HCT116 (cell line): Measurements from ENCODE around the gene GOLGA8B. TPM values are rescaled to one million over a fixed set of nuclear protein-coding genes. Genes with fewer than 3 reads are reported as not detected.
"Not testable (repeated sequence)": the region's sequence is repeated elsewhere in the genome, so short reads cannot be mapped to it uniquely, and the experiment has no call there.

Experiments used
- ATAC-seq: fragments of 200-7000 bp; cut with Tn5 transposase; 2 replicates; pipeline ENCODE4 v1.9.1; 2020; ENCODE audit warnings: mild to moderate bottlenecking, moderate library complexity
- BruUV-seq: library from RNA; stranded (reverse); fragments of 400-500 nt; replicated peaks from 2 replicates; lab custom pipeline; 2021; lab: Mats Ljungman, UMichigan
- CTCF ChIA-PET: fragments of 300-600 bp; sonication (Branson Sonifier 250); formaldehyde crosslinking; loops from one replicate; lab custom pipeline; 2021; ENCODE audit warnings: antibody characterized with exemption; lab: Charles Lee
- POLR2A ChIA-PET: fragments of 300-600, 350-600 bp; sonication (Branson Sonifier 250); formaldehyde crosslinking; loops from one replicate; lab custom pipeline; 2021; ENCODE audit warnings: antibody characterized with exemption; lab: Charles Lee
- RAD21 ChIA-PET, 2 experiments: fragments of 300-600 bp; sonication (Branson Sonifier 250); formaldehyde crosslinking; loops; one replicate each; lab custom pipeline; 2023; ENCODE audit warnings: low total read pairs in 2 of 2; ENCODE audit not compliant: uncharacterized antibody in 2 of 2, unreplicated experiment in 2 of 2, low non-redundant PET in 1 of 2; lab: Charles Lee
- DNase-seq: peaks from one replicate; pipeline ENCODE4 v3.0.0-alpha.2; 2010; ENCODE audit warnings: low read depth, low spot score
- H2AFZ ChIP-seq: fragments of 200-600 bp; shearing (Covaris generic), sonication (generic); 2 replicates; pipeline ENCODE4 v1.6.1; 2017; ENCODE audit warnings: low read depth, mixed run types, mixed read lengths, antibody characterized with exemption, low read length; ENCODE audit not compliant: poor library complexity, severe bottlenecking
- H3K27ac ChIP-seq: 2 replicates; pipeline ENCODE4 v1.5.1; 2012; ENCODE audit warnings: low read depth, low read length
- H3K27me3 ChIP-seq: fragments of 200-600 bp; sonication (generic); 2 replicates; pipeline ENCODE4 v1.6.1; 2016; ENCODE audit warnings: mixed run types, low read length, mixed read lengths; ENCODE audit not compliant: insufficient read depth
- H3K36me3 ChIP-seq, 2 experiments: fragments of 200-500 bp in 1 of 2; fragments of 200-600 bp in 1 of 2; sonication (Bioruptor generic) in 1 of 2; sonication (generic) in 1 of 2; 2 replicates each; pipeline versions ENCODE4 v1.5.1 to v1.6.1; 2014 to 2016; ENCODE audit warnings: low read length in 2 of 2, inconsistent platforms in 1 of 2, mixed read lengths in 1 of 2, mixed run types in 1 of 2; ENCODE audit not compliant: insufficient read depth in 2 of 2, control insufficient read depth in 1 of 2
- H3K4me1 ChIP-seq, 2 experiments: fragments of 200-600 bp in 1 of 2; sonication (generic) in 1 of 2; 2 replicates each; pipeline versions ENCODE4 v1.5.1 to v1.6.1; 2012 to 2017; ENCODE audit warnings: low read length in 2 of 2, inconsistent platforms in 1 of 2, mild to moderate bottlenecking in 1 of 2, mixed read lengths in 1 of 2, mixed run types in 1 of 2, moderate library complexity in 1 of 2; ENCODE audit not compliant: insufficient read depth in 2 of 2, control insufficient read depth in 1 of 2
- H3K4me2 ChIP-seq: fragments of 200-600 bp; sonication (generic); 2 replicates; pipeline ENCODE4 v1.6.1; 2017; ENCODE audit warnings: mixed run types, low read length, mixed read lengths
- H3K4me3 ChIP-seq, 2 experiments: fragments of 200-600 bp in 1 of 2; sonication (generic) in 1 of 2; replicated peaks in 1 of 2; 2 replicates each; pipeline ENCODE4 v1.5.1; 2011 to 2016; ENCODE audit warnings: low read length in 2 of 2, control low read depth in 1 of 2, low read depth in 1 of 2, mild to moderate bottlenecking in 1 of 2, mixed read lengths in 1 of 2, mixed run types in 1 of 2
- H3K79me2 ChIP-seq: fragments of 200-600 bp; sonication (generic); 2 replicates; pipeline ENCODE4 v1.6.1; 2017; ENCODE audit warnings: mild to moderate bottlenecking, mixed run types, low read length, moderate library complexity, mixed read lengths; ENCODE audit not compliant: insufficient read depth
- H3K9ac ChIP-seq: fragments of 200-600 bp; sonication (generic); 2 replicates; pipeline ENCODE4 v1.6.1; 2016; ENCODE audit warnings: low read length, mixed read lengths
- H3K9me2 ChIP-seq: fragments of 200-600 bp; sonication (generic), shearing (Covaris generic); 2 replicates; pipeline ENCODE4 v1.6.1; 2017; ENCODE audit warnings: mixed run types, mild to moderate bottlenecking, moderate library complexity; ENCODE audit not compliant: insufficient read depth
- H3K9me3 ChIP-seq, 2 experiments: fragments of 200-500 bp in 1 of 2; fragments of 200-600 bp in 1 of 2; sonication (Bioruptor generic) in 1 of 2; sonication (generic) in 1 of 2; 2 replicates each; pipeline ENCODE4 v1.6.1; 2014 to 2017; ENCODE audit warnings: low read length in 2 of 2, mixed read lengths in 2 of 2, inconsistent platforms in 1 of 2, low read depth in 1 of 2, mild to moderate bottlenecking in 1 of 2, mixed run types in 1 of 2, moderate library complexity in 1 of 2; ENCODE audit not compliant: control insufficient read depth in 1 of 2, insufficient read depth in 1 of 2
- H4K20me1 ChIP-seq: fragments of 200-600 bp; sonication (generic), shearing (Covaris generic); 2 replicates; pipeline ENCODE4 v1.6.1; 2017; ENCODE audit warnings: mixed run types, mild to moderate bottlenecking, moderate library complexity; ENCODE audit not compliant: insufficient read depth
- POLR2AphosphoS5 ChIP-seq: IDR thresholded peaks from 2 replicates; pipeline ENCODE4 v1.6.1; 2011; ENCODE audit warnings: mild to moderate bottlenecking, low read depth, low read length, moderate library complexity
- ZFX ChIP-seq: fragments of 450-650 bp; IDR thresholded peaks from 2 replicates; pipeline ENCODE4 v1.6.1; 2017
- intact Hi-C: fragments of 100-400 bp; cut with micrococcal nuclease; formaldehyde crosslinking; loops from 2 replicates; pipeline ENCODE4 v1.10.0; 2022
- total RNA-seq: library from RNA; stranded (reverse); gene quantifications from one replicate; pipeline ENCODE4 v1.2.1, GENCODE V29; 2021; ENCODE audit not compliant: unreplicated experiment
- TF ChIP-seq, protein P1 (sequence below): IDR thresholded peaks from 2 replicates; pipeline ENCODE4 v1.6.1; 2011; ENCODE audit warnings: mild to moderate bottlenecking, low read length, moderate library complexity; ENCODE audit not compliant: insufficient replicate concordance; ENCODE audit errors: extremely low read depth
- TF ChIP-seq, protein P2 (sequence below): IDR thresholded peaks from 2 replicates; pipeline ENCODE4 v1.6.1; 2012

GOLGA8B gene
- total RNA-seq, 1 experiment from 2014 or later: 69.9 TPM

DNA sequence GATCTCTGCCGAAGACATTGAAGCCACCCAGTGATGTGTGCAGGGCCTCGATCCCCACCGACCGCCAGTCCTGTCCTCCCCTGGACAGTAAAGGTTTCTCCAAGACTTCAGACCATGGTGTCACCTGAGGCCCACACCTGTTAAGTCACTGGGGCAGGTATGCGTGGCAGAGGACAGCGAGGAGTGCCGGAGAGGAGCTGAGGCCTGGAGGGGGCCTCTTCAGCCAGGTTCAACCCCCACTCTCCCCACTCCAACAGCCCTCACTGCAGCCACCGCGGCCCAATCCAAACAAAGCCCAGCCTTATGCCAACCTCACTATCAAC, 2.4 kb downstream of the GOLGA8B start:
- BruUV-seq: no TSS peak
- Histone ChIP-seq H3K4me3 (no peak overlapping the region), H3K9me2 (no peaks in the 10 kb centered on the region), H3K4me1 (peaks cover 10 to 15% of the 10 kb centered on the region in 2 experiments; a peak in 3 of 4 replicates), H3K79me2 (peaks cover 48% of the 10 kb centered on the region), H4K20me1 (no peaks in the 10 kb centered on the region), H3K27me3 (no peaks in the 10 kb centered on the region), H3K27ac (no peak overlapping the region), H3K9ac (no peak overlapping the region), H3K36me3 (no peaks in the 10 kb centered on the region), H3K9me3 (no peaks in the 10 kb centered on the region), H2AFZ (no peak overlapping the region), H3K4me2 (no peak overlapping the region)
- intact Hi-C loops: no loop called here
- ATAC-seq: no peak
- TF ChIP-seq, protein P1, sequence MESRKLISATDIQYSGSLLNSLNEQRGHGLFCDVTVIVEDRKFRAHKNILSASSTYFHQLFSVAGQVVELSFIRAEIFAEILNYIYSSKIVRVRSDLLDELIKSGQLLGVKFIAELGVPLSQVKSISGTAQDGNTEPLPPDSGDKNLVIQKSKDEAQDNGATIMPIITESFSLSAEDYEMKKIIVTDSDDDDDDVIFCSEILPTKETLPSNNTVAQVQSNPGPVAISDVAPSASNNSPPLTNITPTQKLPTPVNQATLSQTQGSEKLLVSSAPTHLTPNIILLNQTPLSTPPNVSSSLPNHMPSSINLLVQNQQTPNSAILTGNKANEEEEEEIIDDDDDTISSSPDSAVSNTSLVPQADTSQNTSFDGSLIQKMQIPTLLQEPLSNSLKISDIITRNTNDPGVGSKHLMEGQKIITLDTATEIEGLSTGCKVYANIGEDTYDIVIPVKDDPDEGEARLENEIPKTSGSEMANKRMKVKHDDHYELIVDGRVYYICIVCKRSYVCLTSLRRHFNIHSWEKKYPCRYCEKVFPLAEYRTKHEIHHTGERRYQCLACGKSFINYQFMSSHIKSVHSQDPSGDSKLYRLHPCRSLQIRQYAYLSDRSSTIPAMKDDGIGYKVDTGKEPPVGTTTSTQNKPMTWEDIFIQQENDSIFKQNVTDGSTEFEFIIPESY: no peak
- no peak for TF ChIP-seq ZFX
- TF ChIP-seq, protein P2, sequence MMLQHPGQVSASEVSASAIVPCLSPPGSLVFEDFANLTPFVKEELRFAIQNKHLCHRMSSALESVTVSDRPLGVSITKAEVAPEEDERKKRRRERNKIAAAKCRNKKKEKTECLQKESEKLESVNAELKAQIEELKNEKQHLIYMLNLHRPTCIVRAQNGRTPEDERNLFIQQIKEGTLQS: no peak
- TF ChIP-seq POLR2AphosphoS5: no peak
- RAD21 ChIA-PET: no interaction called here
- POLR2A ChIA-PET: no interaction called here
- CTCF ChIA-PET: no interaction called here
- DNase-seq: no peak

DNA sequence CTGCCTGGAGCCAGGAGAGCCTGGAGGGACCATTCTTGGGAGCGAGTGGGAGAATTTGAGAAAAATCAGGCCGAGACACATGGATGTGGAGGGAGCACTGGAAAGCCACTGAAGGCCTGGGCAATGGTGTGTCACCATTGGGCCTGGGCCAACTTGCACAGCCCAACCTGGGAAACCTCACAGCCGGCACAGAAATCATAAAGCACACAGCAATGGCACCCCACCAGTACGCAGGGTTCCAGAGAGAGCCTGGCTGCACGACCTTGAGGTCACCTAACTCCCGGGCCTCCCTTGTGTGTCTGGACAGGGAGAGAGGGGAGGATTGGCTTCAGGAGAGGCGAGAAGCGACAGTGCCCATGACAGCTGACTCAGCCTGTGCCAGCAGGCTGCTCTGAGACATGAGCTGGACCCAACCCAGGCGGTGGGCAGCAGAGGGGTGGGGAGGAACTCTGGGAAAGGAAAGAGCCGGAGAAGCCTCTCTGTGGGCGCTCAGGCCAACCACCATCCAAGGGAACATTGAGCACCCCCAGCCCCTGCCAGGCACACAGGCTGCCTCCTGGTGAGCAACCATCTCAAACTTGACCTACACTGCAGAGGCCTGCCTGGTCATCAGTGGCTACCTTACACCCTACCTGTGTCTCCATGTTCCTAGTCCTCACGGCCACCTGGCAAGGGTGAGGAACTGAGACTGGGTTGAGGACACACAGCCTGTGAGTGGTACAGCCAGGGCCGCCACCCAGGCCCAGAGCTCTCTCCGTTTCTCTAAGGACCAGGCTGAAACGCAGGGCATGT, 3.0 kb downstream of the GOLGA8B start:
- H3K9me3 ChIP-seq, H4K20me1 ChIP-seq, H3K4me3 ChIP-seq, CTCF ChIA-PET, DNase-seq, POLR2A ChIA-PET, H3K9me2 ChIP-seq, ATAC-seq, H3K4me2 ChIP-seq, intact Hi-C loops, H3K27me3 ChIP-seq, H3K27ac ChIP-seq, H3K9ac ChIP-seq, RAD21 ChIA-PET, BruUV-seq, H3K36me3 ChIP-seq, H2AFZ ChIP-seq: not testable (repeated sequence)
- Histone ChIP-seq H3K79me2 (peaks cover 52% of the 10 kb centered on the region), H3K4me1 (peaks cover 10 to 15% of the 10 kb centered on the region in 2 experiments; a peak in 3 of 4 replicates)
